ENCODE measurements around the gene CADM2. TPM values are rescaled to one million over a fixed set of nuclear protein-coding genes. Genes with fewer than 3 reads are reported as not detected.

CADM2 gene
- total RNA-seq, 1 donor from 2014 or later: not detected

DNA sequence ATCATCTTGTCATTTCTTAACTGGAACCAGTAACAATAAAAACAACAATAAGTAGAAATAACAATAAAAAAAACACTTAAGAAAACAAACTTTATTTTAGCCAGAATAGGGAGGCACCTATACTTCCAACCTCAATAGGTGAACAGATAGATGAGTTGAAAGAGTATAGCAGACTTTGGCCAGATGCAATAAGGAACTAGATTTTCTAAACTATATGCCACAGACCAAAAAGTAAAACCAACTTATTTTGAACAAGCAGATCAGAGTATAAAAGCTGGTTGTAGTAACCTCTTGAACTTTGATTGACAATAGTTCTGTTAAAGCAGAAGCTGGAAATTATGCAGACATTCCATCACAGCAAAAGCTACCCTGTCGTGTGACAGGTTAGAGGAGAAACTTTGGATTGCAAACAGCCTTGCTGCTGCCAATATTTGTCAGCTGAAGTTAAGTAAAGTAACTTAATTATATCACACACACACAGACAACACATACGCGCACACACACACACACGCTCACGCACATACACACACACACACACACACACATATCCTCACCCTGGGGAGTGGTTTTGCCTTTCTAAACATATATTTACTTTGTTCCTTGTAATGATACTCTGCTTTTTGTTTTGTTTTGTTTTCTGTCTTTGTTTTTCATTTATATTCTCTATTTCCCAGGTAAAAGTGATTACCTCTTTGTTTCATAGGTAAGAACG lies 1128.5 kb downstream of the CADM2 start:
- intact Hi-C loops (cut with micrococcal nuclease): no loop called here
- H3K4me1 Mint-ChIP-seq: no peaks in the 10 kb centered on the region
- DNase-seq: no peak
- H3K27ac Mint-ChIP-seq: no peak overlapping the region
- H3K36me3 Mint-ChIP-seq (ENCODE audit: low read depth): no peaks in the 10 kb centered on the region
- no peaks in the 10 kb centered on the region for H3K27me3 Mint-ChIP-seq
- H3K9me3 Mint-ChIP-seq: peaks cover 11% of the 10 kb centered on the region
- no peak overlapping the region for H3K4me3 Mint-ChIP-seq

DNA sequence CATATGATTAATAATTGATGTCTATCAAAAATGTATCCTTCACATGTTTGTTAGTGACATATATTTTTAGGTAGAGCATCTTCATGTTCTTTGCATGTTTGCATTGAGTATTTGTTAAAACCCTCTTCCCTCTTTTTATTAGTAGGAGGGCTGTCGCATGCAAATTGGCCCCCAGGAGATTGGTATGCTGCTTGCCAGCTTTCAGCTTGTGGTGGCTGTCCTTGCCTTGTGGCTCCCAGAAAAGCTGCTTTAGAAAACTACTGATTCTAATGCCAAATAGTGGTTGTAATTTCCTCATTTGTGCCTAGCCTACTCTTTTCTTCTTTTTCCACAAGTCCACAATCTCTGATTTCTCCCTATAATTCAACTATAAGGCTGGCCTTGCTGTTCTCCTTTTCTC lies 1145.4 kb downstream of the CADM2 start:
- Mint-ChIP-seq H3K4me3 (no peak overlapping the region), H3K27ac (no peak overlapping the region), H3K27me3 (no peaks in the 10 kb centered on the region), H3K36me3 (ENCODE audit: low read depth) (no peaks in the 10 kb centered on the region), H3K9me3 (peaks cover 12% of the 10 kb centered on the region), H3K4me1 (no peaks in the 10 kb centered on the region)
- no peak for DNase-seq
- intact Hi-C loops (cut with micrococcal nuclease): no loop called here

DNA sequence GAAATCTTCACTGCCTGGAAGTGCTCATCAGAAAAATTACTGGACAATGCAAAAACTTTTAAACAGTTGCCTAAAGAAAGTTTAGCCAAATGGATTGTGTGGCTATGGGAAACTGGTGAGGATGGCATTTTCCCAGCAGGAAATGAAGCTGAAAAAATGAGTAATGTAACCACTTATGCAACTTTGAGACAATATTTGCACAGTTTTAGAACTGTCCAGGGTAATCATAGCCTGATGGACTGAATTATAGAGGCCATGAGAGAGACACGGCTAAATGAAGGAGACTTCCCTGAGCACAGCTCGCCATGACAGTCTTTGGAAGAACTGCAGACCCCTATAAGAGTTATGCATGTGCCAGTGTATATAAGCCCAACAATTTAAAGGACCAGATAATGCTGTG lies 1150.6 kb downstream of the CADM2 start:
- no peaks in the 10 kb centered on the region for H3K27me3 Mint-ChIP-seq
- intact Hi-C loops (cut with micrococcal nuclease): no loop called here

More for the DNA sequence above, 1150.6 kb downstream of the CADM2 start:
- no peaks in the 10 kb centered on the region for H3K4me1 Mint-ChIP-seq
- no peak overlapping the region for H3K4me3 Mint-ChIP-seq
- H3K9me3 Mint-ChIP-seq: peaks cover 7% of the 10 kb centered on the region
- no peak overlapping the region for H3K27ac Mint-ChIP-seq
- no peak for DNase-seq
- H3K36me3 Mint-ChIP-seq (ENCODE audit: low read depth): no peaks in the 10 kb centered on the region
